ENCODE data around the gene DDN.

DDN gene

DNA sequence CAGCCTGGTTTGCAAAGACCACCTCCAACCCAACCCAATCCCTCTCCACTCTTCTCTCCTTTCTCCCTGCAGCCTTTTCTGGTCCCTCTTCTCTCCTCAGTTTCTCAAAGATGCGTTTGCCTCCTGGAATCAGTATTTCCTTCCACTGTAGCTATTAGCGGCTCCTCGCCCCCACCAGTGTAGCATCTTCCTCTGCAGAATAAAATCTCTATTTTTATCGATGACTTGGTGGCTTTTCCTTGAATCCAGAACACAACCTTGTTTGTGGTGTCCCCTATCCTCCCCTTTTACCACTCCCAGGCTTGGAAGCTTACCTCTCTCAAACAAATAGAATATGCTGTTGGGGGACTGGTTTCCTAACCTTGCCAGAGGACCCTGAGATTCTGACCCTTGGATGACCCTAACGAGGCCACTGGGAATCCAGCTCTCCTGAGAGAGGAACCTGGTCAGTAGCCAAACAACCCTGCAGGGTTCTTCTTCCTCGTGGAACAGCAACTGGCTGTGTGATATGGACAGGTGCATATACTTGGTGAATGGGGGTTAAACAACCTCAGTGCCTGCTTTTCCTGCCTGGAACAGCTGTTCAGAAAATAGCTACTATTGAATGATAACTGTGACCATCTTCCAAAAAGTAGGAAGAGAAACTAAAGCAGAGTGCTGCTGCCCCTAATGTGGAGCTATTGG lies 16.6 kb downstream of the DDN start:
- WGBS, 2 experiments: 76 to 80% methylated on average over 6 of the region's 6 CpGs
- Histone ChIP-seq H3K9me3 (ENCODE audit: control insufficient read depth, low read length) (no peaks in the 10 kb centered on the region), H3K4me3 (ENCODE audit: insufficient read depth, low read depth, low read length) (peak overlapping the region; percentile 11), H3K27ac (ENCODE audit: insufficient read depth, low read depth, low read length, poor library complexity, severe bottlenecking) (no peak overlapping the region), H3K36me3 (ENCODE audit: control insufficient read depth, insufficient read depth, low read length) (peaks cover 6% of the 10 kb centered on the region), H3K4me1 (ENCODE audit: control insufficient read depth, insufficient read depth, low read length) (peaks cover 62% of the 10 kb centered on the region), H3K27me3 (ENCODE audit: control insufficient read depth, insufficient read depth, low read length, poor library complexity, severe bottlenecking) (peaks cover 84% of the 10 kb centered on the region)

GRCh38 chr12:48981757-48982157 lies 17.4 kb downstream of the DDN start:
- Histone ChIP-seq H3K4me1 (ENCODE audit: control insufficient read depth, insufficient read depth, low read length) (peaks cover 61% of the 10 kb centered on the region), H3K4me3 (ENCODE audit: insufficient read depth, low read depth, low read length) (peak overlapping the region; percentile 57), H3K9me3 (ENCODE audit: control insufficient read depth, low read length) (no peaks in the 10 kb centered on the region), H3K27me3 (ENCODE audit: control insufficient read depth, insufficient read depth, low read length, poor library complexity, severe bottlenecking) (peaks cover 91% of the 10 kb centered on the region), H3K36me3 (ENCODE audit: control insufficient read depth, insufficient read depth, low read length) (peaks cover 6% of the 10 kb centered on the region), H3K27ac (ENCODE audit: insufficient read depth, low read depth, low read length, poor library complexity, severe bottlenecking) (no peak overlapping the region)
- WGBS, 2 experiments: 22 to 25% methylated on average over 13 of the region's 13 CpGs

- Histone ChIP-seq H3K36me3 (ENCODE audit: control insufficient read depth, insufficient read depth, low read length) (peaks cover 6% of the 10 kb centered on the region), H3K4me1 (ENCODE audit: control insufficient read depth, insufficient read depth, low read length) (peaks cover 57% of the 10 kb centered on the region), H3K4me3 (ENCODE audit: insufficient read depth, low read depth, low read length) (peak overlapping the region; percentile 57), H3K27me3 (ENCODE audit: control insufficient read depth, insufficient read depth, low read length, poor library complexity, severe bottlenecking) (peaks cover 98% of the 10 kb centered on the region), H3K27ac (ENCODE audit: insufficient read depth, low read depth, low read length, poor library complexity, severe bottlenecking) (no peak overlapping the region), H3K9me3 (ENCODE audit: control insufficient read depth, low read length) (no peaks in the 10 kb centered on the region)
- 6 to 7% methylated on average over 91 of the region's 91 CpGs for WGBS, 2 experiments
These were observed 18.0 kb downstream of the DDN start for GRCh38 chr12:48980953-48981756.

GRCh38 chr12:48980389-48980952 lies 18.7 kb downstream of the DDN start:
- Histone ChIP-seq H3K36me3 (ENCODE audit: control insufficient read depth, insufficient read depth, low read length) (peaks cover 6% of the 10 kb centered on the region), H3K4me3 (ENCODE audit: insufficient read depth, low read depth, low read length) (peak overlapping the region; percentile 57)
- WGBS, 2 experiments: 2 to 4% methylated on average over 46 of the region's 46 CpGs

GRCh38 chr12:48979602-48980388 lies 19.4 kb downstream of the DDN start:
- Histone ChIP-seq H3K9me3 (ENCODE audit: control insufficient read depth, low read length) (no peaks in the 10 kb centered on the region), H3K4me1 (ENCODE audit: control insufficient read depth, insufficient read depth, low read length) (peaks cover 43% of the 10 kb centered on the region), H3K4me3 (ENCODE audit: insufficient read depth, low read depth, low read length) (peak overlapping the region; percentile 57), H3K27ac (ENCODE audit: insufficient read depth, low read depth, low read length, poor library complexity, severe bottlenecking) (no peak overlapping the region), H3K36me3 (ENCODE audit: control insufficient read depth, insufficient read depth, low read length) (peaks cover 6% of the 10 kb centered on the region), H3K27me3 (ENCODE audit: control insufficient read depth, insufficient read depth, low read length, poor library complexity, severe bottlenecking) (peaks cover 100% of the 10 kb centered on the region)
- 3 to 4% methylated on average over 55 of the region's 55 CpGs for WGBS, 2 experiments

More at GRCh38 chr12:48980389-48980952, 18.7 kb downstream of the DDN start:
- Histone ChIP-seq H3K9me3 (ENCODE audit: control insufficient read depth, low read length) (no peaks in the 10 kb centered on the region), H3K4me1 (ENCODE audit: control insufficient read depth, insufficient read depth, low read length) (peaks cover 50% of the 10 kb centered on the region), H3K27me3 (ENCODE audit: control insufficient read depth, insufficient read depth, low read length, poor library complexity, severe bottlenecking) (peaks cover 100% of the 10 kb centered on the region), H3K27ac (ENCODE audit: insufficient read depth, low read depth, low read length, poor library complexity, severe bottlenecking) (no peak overlapping the region)

- Histone ChIP-seq H3K27me3 (ENCODE audit: control insufficient read depth, insufficient read depth, low read length, poor library complexity, severe bottlenecking) (peaks cover 100% of the 10 kb centered on the region), H3K9me3 (ENCODE audit: control insufficient read depth, low read length) (no peaks in the 10 kb centered on the region), H3K4me1 (ENCODE audit: control insufficient read depth, insufficient read depth, low read length) (peaks cover 41% of the 10 kb centered on the region), H3K4me3 (ENCODE audit: insufficient read depth, low read depth, low read length) (peak overlapping the region; percentile 57), H3K36me3 (ENCODE audit: control insufficient read depth, insufficient read depth, low read length) (peaks cover 6% of the 10 kb centered on the region), H3K27ac (ENCODE audit: insufficient read depth, low read depth, low read length, poor library complexity, severe bottlenecking) (no peak overlapping the region)
- 4 to 6% methylated on average over 45 of the region's 45 CpGs for WGBS, 2 experiments
These were observed 20.2 kb downstream of the DDN start for GRCh38 chr12:48978741-48979601.

DNA sequence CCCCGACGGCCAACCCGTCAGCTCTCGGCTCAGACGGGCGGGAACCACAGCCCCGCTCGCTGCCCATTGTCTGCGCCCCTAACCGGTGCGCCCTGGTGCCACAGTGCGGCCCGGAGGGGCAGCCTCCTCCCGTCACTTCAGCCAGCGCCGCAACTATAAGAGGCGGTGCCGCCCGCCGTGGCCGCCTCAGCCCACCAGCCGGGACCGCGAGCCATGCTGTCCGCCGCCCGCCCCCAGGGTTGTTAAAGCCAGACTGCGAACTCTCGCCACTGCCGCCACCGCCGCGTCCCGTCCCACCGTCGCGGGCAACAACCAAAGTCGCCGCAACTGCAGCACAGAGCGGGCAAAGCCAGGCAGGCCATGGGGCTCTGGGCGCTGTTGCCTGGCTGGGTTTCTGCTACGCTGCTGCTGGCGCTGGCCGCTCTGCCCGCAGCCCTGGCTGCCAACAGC lies 20.9 kb downstream of the DDN start, which contains the start of gene WNT1:
Gene WNT1 (plus strand): TSS at position 32 of the 450 bp plus-strand sequence. CDS start 329 bp downstream, at position 361.
- H3K4me3 ChIP-seq (ENCODE audit: insufficient read depth, low read depth, low read length): peak within 1 kb of the TSS; percentile 57
- no peak within 1 kb of the TSS for H3K27ac ChIP-seq (ENCODE audit: insufficient read depth, low read depth, low read length, poor library complexity, severe bottlenecking)
- H3K27me3 ChIP-seq (ENCODE audit: control insufficient read depth, insufficient read depth, low read length, poor library complexity, severe bottlenecking): peaks cover 100% of the 10 kb centered on the region
- 2% methylated on average over 45 of the region's 45 CpGs for WGBS, 2 experiments
- no peaks in the 10 kb centered on the region for H3K9me3 ChIP-seq (ENCODE audit: control insufficient read depth, low read length)
- peaks cover 6% of the 10 kb centered on the region for H3K36me3 ChIP-seq (ENCODE audit: control insufficient read depth, insufficient read depth, low read length)
- H3K4me1 ChIP-seq (ENCODE audit: control insufficient read depth, insufficient read depth, low read length): peaks cover 34% of the 10 kb centered on the region

DNA sequence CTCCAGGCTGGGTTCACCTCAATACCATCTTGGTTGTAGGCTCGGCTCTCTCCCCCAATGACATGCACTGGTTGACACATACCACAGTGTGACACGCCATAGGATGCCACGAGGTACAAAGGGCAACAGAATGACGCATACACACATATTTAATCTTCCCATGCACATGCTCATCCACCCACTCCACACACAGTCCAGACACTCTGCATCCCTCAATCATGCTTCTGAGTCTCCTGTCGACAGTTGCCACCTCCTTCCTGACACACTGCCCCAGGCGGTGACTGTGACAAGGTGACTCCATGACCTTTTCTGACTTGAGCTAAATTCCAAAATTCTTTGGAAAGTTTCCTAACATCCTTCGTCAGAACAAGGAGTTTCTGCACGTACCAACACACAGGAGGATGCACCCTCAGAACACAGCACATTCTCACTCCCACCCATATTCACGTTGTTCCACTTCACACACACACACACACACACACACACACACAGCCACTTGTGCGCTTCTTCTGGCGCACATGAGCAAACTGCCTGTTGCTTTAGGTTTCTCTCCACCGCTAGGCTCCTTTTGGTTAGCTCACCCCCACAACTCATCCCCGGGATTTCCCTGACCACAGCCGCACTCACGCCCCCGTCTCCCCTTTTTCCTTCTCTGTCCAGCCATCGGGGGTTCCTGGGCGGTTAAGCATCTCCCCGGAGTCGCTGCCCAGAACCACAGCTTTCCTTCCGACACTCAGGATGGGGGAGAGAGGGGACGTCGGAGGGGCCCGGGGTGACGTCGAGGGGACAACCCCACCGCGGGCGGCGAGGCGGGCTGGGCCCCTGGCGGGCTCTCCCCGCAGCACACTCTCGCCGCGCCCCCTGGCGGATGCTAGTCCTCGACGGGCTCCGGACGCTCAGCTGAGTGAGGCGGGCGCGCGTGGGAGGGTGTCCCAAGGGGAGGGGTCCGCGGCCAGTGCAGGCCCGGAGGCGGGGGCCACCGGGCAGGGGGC lies 21.6 kb downstream of the DDN start:
- 21 to 22% methylated on average over 50 of the region's 50 CpGs for WGBS, 2 experiments

More for the DNA sequence above, 21.6 kb downstream of the DDN start:
- Histone ChIP-seq H3K4me3 (ENCODE audit: insufficient read depth, low read depth, low read length) (peak overlapping the region; percentile 57), H3K36me3 (ENCODE audit: control insufficient read depth, insufficient read depth, low read length) (peaks cover 6% of the 10 kb centered on the region), H3K4me1 (ENCODE audit: control insufficient read depth, insufficient read depth, low read length) (peaks cover 31% of the 10 kb centered on the region), H3K27me3 (ENCODE audit: control insufficient read depth, insufficient read depth, low read length, poor library complexity, severe bottlenecking) (peaks cover 100% of the 10 kb centered on the region), H3K27ac (ENCODE audit: insufficient read depth, low read depth, low read length, poor library complexity, severe bottlenecking) (no peak overlapping the region), H3K9me3 (ENCODE audit: control insufficient read depth, low read length) (no peaks in the 10 kb centered on the region)
